Measurements from ENCODE around the gene FCGBP. TPM values are rescaled to one million over a fixed set of nuclear protein-coding genes. Genes with fewer than 3 reads are reported as not detected.

The FCGBP gene
- total RNA-seq, 1 experiment from 2014 or later: 5.7 TPM

DNA sequence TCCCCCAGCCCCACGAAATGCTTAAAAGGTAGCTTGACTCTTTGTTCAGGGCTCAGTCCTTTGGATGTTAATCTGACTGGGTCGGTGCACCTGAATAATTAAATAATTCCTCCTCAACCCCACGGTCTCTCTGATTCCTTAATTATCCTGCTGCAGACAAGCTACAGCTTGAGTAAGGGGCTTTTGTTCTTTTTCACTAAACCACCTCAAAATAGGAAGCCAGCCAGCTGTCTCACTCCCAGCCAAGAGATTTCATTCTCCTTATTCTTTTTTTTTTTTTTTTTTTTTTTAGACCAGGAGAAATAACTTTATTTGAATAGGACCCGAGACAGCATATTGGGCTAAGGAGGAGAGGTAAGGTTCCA, 7.9 kb upstream of the FCGBP start:
- Histone ChIP-seq H3K27me3 (ENCODE audit: insufficient read depth, low read length) (no peaks in the 10 kb centered on the region), H3K36me3 (ENCODE audit: control insufficient read depth in 1 of 2, insufficient read depth in 2 of 2, low read length in 2 of 2) (no peaks in the 10 kb centered on the region), H3K79me2 (ENCODE audit: insufficient read depth, low read length) (no peaks in the 10 kb centered on the region), H3K4me3 (replicated peaks in 1 of 2; ENCODE audit: low read depth in 1 of 2, low read length in 2 of 2) (no peak overlapping the region), H3K4me2 (ENCODE audit: low read length) (no peak overlapping the region), H3K9ac (ENCODE audit: low read length) (no peak overlapping the region), H3K4me1 (ENCODE audit: control insufficient read depth in 1 of 2, insufficient read depth in 2 of 2, low read length in 2 of 2) (peaks cover 0 to 6% of the 10 kb centered on the region in 2 experiments; a peak in 2 of 4 replicates), H4K20me1 (ENCODE audit: insufficient read depth) (no peaks in the 10 kb centered on the region), H3K9me2 (ENCODE audit: insufficient read depth) (no peaks in the 10 kb centered on the region), H2AFZ (ENCODE audit: low read depth, low read length, poor library complexity, severe bottlenecking) (no peak overlapping the region), H3K27ac (ENCODE audit: low read depth, low read length) (no peak overlapping the region), H3K9me3 (ENCODE audit: control insufficient read depth in 1 of 2, insufficient read depth in 1 of 2, low read depth in 1 of 2, low read length in 2 of 2) (no peaks in the 10 kb centered on the region)
- POLR2A ChIA-PET: no interaction called here
- BruUV-seq (replicated peaks): no TSS peak
- intact Hi-C loops (cut with micrococcal nuclease): no loop called here
- ATAC-seq (no peak), DNase-seq (ENCODE audit: low read depth, low spot score) (no peak)
- RAD21 ChIA-PET (ENCODE audit: low non-redundant PET in 1 of 2, low total read pairs in 2 of 2, uncharacterized antibody in 2 of 2, unreplicated experiment in 2 of 2): no interaction called here
- TF ChIP-seq SP1 (IDR thresholded peaks at IDR 0.05; ENCODE audit: low read depth): no peak
- TF ChIP-seq CEBPB (IDR thresholded peaks at IDR 0.05; ENCODE audit: low read depth): no peak
- TF ChIP-seq, protein P1, sequence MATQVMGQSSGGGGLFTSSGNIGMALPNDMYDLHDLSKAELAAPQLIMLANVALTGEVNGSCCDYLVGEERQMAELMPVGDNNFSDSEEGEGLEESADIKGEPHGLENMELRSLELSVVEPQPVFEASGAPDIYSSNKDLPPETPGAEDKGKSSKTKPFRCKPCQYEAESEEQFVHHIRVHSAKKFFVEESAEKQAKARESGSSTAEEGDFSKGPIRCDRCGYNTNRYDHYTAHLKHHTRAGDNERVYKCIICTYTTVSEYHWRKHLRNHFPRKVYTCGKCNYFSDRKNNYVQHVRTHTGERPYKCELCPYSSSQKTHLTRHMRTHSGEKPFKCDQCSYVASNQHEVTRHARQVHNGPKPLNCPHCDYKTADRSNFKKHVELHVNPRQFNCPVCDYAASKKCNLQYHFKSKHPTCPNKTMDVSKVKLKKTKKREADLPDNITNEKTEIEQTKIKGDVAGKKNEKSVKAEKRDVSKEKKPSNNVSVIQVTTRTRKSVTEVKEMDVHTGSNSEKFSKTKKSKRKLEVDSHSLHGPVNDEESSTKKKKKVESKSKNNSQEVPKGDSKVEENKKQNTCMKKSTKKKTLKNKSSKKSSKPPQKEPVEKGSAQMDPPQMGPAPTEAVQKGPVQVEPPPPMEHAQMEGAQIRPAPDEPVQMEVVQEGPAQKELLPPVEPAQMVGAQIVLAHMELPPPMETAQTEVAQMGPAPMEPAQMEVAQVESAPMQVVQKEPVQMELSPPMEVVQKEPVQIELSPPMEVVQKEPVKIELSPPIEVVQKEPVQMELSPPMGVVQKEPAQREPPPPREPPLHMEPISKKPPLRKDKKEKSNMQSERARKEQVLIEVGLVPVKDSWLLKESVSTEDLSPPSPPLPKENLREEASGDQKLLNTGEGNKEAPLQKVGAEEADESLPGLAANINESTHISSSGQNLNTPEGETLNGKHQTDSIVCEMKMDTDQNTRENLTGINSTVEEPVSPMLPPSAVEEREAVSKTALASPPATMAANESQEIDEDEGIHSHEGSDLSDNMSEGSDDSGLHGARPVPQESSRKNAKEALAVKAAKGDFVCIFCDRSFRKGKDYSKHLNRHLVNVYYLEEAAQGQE (IDR thresholded peaks at IDR 0.05; ENCODE audit: low read depth): no peak
- no peak for TF ChIP-seq ZNF274 (IDR thresholded peaks at IDR 0.05; ENCODE audit: low read depth, low read length)
- no peak for TF ChIP-seq EZH2 (IDR thresholded peaks at IDR 0.05)
- TF ChIP-seq, protein P2, sequence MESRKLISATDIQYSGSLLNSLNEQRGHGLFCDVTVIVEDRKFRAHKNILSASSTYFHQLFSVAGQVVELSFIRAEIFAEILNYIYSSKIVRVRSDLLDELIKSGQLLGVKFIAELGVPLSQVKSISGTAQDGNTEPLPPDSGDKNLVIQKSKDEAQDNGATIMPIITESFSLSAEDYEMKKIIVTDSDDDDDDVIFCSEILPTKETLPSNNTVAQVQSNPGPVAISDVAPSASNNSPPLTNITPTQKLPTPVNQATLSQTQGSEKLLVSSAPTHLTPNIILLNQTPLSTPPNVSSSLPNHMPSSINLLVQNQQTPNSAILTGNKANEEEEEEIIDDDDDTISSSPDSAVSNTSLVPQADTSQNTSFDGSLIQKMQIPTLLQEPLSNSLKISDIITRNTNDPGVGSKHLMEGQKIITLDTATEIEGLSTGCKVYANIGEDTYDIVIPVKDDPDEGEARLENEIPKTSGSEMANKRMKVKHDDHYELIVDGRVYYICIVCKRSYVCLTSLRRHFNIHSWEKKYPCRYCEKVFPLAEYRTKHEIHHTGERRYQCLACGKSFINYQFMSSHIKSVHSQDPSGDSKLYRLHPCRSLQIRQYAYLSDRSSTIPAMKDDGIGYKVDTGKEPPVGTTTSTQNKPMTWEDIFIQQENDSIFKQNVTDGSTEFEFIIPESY (IDR thresholded peaks at IDR 0.05; ENCODE audit: extremely low read depth, insufficient replicate concordance, low read length): no peak
- TF ChIP-seq, protein P3, sequence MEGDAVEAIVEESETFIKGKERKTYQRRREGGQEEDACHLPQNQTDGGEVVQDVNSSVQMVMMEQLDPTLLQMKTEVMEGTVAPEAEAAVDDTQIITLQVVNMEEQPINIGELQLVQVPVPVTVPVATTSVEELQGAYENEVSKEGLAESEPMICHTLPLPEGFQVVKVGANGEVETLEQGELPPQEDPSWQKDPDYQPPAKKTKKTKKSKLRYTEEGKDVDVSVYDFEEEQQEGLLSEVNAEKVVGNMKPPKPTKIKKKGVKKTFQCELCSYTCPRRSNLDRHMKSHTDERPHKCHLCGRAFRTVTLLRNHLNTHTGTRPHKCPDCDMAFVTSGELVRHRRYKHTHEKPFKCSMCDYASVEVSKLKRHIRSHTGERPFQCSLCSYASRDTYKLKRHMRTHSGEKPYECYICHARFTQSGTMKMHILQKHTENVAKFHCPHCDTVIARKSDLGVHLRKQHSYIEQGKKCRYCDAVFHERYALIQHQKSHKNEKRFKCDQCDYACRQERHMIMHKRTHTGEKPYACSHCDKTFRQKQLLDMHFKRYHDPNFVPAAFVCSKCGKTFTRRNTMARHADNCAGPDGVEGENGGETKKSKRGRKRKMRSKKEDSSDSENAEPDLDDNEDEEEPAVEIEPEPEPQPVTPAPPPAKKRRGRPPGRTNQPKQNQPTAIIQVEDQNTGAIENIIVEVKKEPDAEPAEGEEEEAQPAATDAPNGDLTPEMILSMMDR (IDR thresholded peaks at IDR 0.05 in 2 of 3, conservative IDR thresholded peaks at IDR 0.05 in 1 of 3; ENCODE audit: borderline replicate concordance in 1 of 3, insufficient read depth in 1 of 3, low read depth in 2 of 3, low read length in 2 of 3): no peak
- no peak for TF ChIP-seq POLR2AphosphoS5 (IDR thresholded peaks at IDR 0.05; ENCODE audit: low read depth, low read length)
- no peak for TF ChIP-seq POLR2A (IDR thresholded peaks at IDR 0.05; ENCODE audit: borderline replicate concordance, extremely low read depth, insufficient read depth, insufficient read length)
- no peak for TF ChIP-seq CBX3 (IDR thresholded peaks at IDR 0.05; ENCODE audit: low read depth)
- TF ChIP-seq JUND (IDR thresholded peaks at IDR 0.05): no peak
- no peak for TF ChIP-seq SIN3A (IDR thresholded peaks at IDR 0.05; ENCODE audit: low read depth)
- no peak for TF ChIP-seq EZH2phosphoT487 (IDR thresholded peaks at IDR 0.05; ENCODE audit: borderline replicate concordance)
- no peak for TF ChIP-seq TCF7L2 (IDR thresholded peaks at IDR 0.05; ENCODE audit: borderline replicate concordance, extremely low read depth, insufficient read depth, insufficient read length)
- no peak for TF ChIP-seq RAD21 (IDR thresholded peaks at IDR 0.05; ENCODE audit: low read depth)
- no peak for TF ChIP-seq YY1 (IDR thresholded peaks at IDR 0.05; ENCODE audit: extremely low read depth, insufficient replicate concordance, low read depth, low read length)
- no peak for TF ChIP-seq ZFX (IDR thresholded peaks at IDR 0.05)
- no peak for TF ChIP-seq SRF (IDR thresholded peaks at IDR 0.05; ENCODE audit: low read depth)
- TF ChIP-seq EGR1 (IDR thresholded peaks at IDR 0.05; ENCODE audit: low read depth): no peak
- no peak for TF ChIP-seq ELF1 (IDR thresholded peaks at IDR 0.05; ENCODE audit: borderline replicate concordance, low read depth)
- CTCF ChIA-PET: no interaction called here

Data from HCT116 (cell line).